OCI-LY1 (cell line): ENCODE data around the gene DNAL4.
A peak's percentile ranks its signal among the peaks of the same experiment; 100 is the strongest.

Experiments used
- H2AFZ ChIP-seq: fragments of 200-600 bp; sonication (generic), shearing (Covaris generic); 2 replicates; pipeline ENCODE4 v1.6.0; 2014; ENCODE audit warnings: antibody characterized with exemption, mild to moderate bottlenecking, low read length
- H3F3A ChIP-seq: fragments of 200-600 bp; sonication (generic), shearing (Covaris generic); 2 replicates; pipeline ENCODE4 v1.6.0; 2014; ENCODE audit warnings: mild to moderate bottlenecking, antibody characterized with exemption, low read length, moderate library complexity; ENCODE audit not compliant: insufficient read depth
- H3K27ac ChIP-seq: fragments of 200-600 bp; sonication (generic); 2 replicates; pipeline ENCODE4 v1.5.1; 2014; ENCODE audit warnings: low read length, mixed run types, mild to moderate bottlenecking, low read depth; ENCODE audit not compliant: poor library complexity, severe bottlenecking
- H3K27me3 ChIP-seq: fragments of 200-600 bp; sonication (generic); 2 replicates; pipeline ENCODE4 v1.6.0; 2014; ENCODE audit warnings: antibody characterized with exemption, mild to moderate bottlenecking, low read length, moderate library complexity; ENCODE audit not compliant: insufficient read depth
- H3K36me3 ChIP-seq: fragments of 200-600 bp; sonication (generic); 2 replicates; pipeline ENCODE4 v1.6.1; 2014; ENCODE audit warnings: mild to moderate bottlenecking, antibody characterized with exemption, low read length, moderate library complexity, mixed read lengths; ENCODE audit not compliant: insufficient read depth
- H3K4me1 ChIP-seq: fragments of 200-600 bp; sonication (generic); 2 replicates; pipeline ENCODE4 v1.5.1; 2014; ENCODE audit warnings: mild to moderate bottlenecking, low read length, moderate library complexity; ENCODE audit not compliant: insufficient read depth, severe bottlenecking
- H3K4me2 ChIP-seq: fragments of 200-600 bp; sonication (generic), shearing (Covaris generic); 2 replicates; pipeline ENCODE4 v1.6.1; 2014; ENCODE audit warnings: low read length
- H3K4me3 ChIP-seq: fragments of 200-600 bp; sonication (generic); 2 replicates; pipeline ENCODE4 v1.5.1; 2014; ENCODE audit warnings: low read length, low read depth, mild to moderate bottlenecking, mixed read lengths; ENCODE audit not compliant: poor library complexity, severe bottlenecking
- H3K79me2 ChIP-seq: fragments of 200-600 bp; shearing (Covaris generic); 2 replicates; pipeline ENCODE4 v1.6.1; 2016; ENCODE audit warnings: mixed run types, low read length, mixed read lengths; ENCODE audit not compliant: insufficient read depth
- H3K9ac ChIP-seq: fragments of 200-600 bp; sonication (generic), shearing (Covaris generic); 2 replicates; pipeline ENCODE4 v1.6.1; 2014; ENCODE audit warnings: mild to moderate bottlenecking, low read length, mixed read lengths
- H3K9me2 ChIP-seq: fragments of 200-600 bp; sonication (generic), shearing (Covaris generic); 2 replicates; pipeline ENCODE4 v1.6.1; 2014; ENCODE audit warnings: low read depth, mild to moderate bottlenecking, low read length, mixed read lengths
- H3K9me3 ChIP-seq: fragments of 200-600 bp; shearing (Covaris generic); 2 replicates; pipeline ENCODE4 v1.6.1; 2014; ENCODE audit warnings: low read length, mixed read lengths
- H4K20me1 ChIP-seq: fragments of 200-600 bp; sonication (generic), shearing (Covaris generic); 2 replicates; pipeline ENCODE4 v1.6.0; 2016; ENCODE audit warnings: mild to moderate bottlenecking, low read length; ENCODE audit not compliant: insufficient read depth
- EZH2 ChIP-seq: fragments of 200-600 bp; sonication (generic), shearing (Covaris generic); IDR thresholded peaks from 2 replicates; pipeline ENCODE4 v1.8.0; 2017; ENCODE audit warnings: borderline replicate concordance, mixed run types, mild to moderate bottlenecking, antibody characterized with exemption, low read length, moderate library complexity, mixed read lengths
- TF ChIP-seq, protein P1 (sequence below): fragments of 200-600 bp; sonication (generic), shearing (Covaris generic); IDR thresholded peaks from 2 replicates; pipeline ENCODE4 v1.5.1; 2017; ENCODE audit warnings: mild to moderate bottlenecking, antibody characterized with exemption, low read length, moderate library complexity, mixed read lengths

Gene DNAL4

DNA sequence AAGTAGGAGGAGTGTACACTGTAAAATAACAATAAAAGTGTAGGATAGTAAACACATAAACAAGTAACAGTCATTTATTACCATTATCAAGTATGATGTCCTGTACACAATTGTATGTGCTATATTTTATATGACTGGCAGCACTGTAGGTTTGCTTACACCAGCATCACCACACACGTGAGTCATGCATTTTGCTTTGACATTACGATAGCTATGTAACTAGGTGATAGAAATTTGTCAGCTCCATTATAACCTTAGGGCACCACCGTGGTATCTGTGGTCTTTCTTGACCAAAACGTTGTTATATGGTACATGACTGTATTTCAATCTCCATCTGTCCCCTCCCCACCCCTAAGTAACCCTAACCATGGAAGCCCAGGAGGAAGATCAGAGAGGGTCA lies 1.1 kb downstream of the DNAL4 start:
- Histone ChIP-seq H3K27ac (no peak overlapping the region), H3K9me3 (no peaks in the 10 kb centered on the region), H3K36me3 (no peaks in the 10 kb centered on the region), H3K27me3 (no peaks in the 10 kb centered on the region), H3K79me2 (no peaks in the 10 kb centered on the region), H3K4me1 (peaks cover 13% of the 10 kb centered on the region), H3K4me2 (peak overlapping the region; percentile 77; the same call in 1 of the 2 replicates), H3K4me3 (peak overlapping the region; percentile 68), H2AFZ (no peak overlapping the region), H3K9ac (no peak overlapping the region), H3F3A (no peaks in the 10 kb centered on the region), H3K9me2 (no peaks in the 10 kb centered on the region), H4K20me1 (no peaks in the 10 kb centered on the region)
- TF ChIP-seq, protein P1, sequence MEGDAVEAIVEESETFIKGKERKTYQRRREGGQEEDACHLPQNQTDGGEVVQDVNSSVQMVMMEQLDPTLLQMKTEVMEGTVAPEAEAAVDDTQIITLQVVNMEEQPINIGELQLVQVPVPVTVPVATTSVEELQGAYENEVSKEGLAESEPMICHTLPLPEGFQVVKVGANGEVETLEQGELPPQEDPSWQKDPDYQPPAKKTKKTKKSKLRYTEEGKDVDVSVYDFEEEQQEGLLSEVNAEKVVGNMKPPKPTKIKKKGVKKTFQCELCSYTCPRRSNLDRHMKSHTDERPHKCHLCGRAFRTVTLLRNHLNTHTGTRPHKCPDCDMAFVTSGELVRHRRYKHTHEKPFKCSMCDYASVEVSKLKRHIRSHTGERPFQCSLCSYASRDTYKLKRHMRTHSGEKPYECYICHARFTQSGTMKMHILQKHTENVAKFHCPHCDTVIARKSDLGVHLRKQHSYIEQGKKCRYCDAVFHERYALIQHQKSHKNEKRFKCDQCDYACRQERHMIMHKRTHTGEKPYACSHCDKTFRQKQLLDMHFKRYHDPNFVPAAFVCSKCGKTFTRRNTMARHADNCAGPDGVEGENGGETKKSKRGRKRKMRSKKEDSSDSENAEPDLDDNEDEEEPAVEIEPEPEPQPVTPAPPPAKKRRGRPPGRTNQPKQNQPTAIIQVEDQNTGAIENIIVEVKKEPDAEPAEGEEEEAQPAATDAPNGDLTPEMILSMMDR = no peak
- TF ChIP-seq EZH2 = no peak

DNA sequence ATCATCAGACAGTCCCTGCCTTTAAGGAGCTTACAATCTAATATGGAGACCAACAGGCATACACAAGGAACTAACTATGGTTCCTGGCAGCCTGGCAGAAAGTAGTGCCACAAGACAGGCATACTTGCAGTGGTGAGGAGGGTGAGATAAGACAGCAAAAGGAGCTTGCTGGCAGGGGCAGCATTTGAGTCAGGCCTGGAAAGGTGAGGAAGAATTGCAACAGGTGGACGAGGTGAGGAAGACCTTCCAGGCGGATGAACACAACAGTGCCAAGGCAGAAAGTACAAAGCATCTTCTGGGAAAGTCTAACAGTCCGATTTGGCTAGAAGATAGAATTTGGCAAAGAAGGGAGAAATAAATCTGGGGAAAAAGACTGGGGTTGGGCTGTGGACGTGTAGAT lies 4.3 kb downstream of the DNAL4 start:
- Histone ChIP-seq H2AFZ (no peak overlapping the region), H3K9me3 (no peaks in the 10 kb centered on the region), H3K79me2 (no peaks in the 10 kb centered on the region), H3K9ac (no peak overlapping the region), H3K27me3 (no peaks in the 10 kb centered on the region), H3K4me3 (no peak overlapping the region), H3K36me3 (no peaks in the 10 kb centered on the region), H3F3A (no peaks in the 10 kb centered on the region), H4K20me1 (no peaks in the 10 kb centered on the region), H3K9me2 (no peaks in the 10 kb centered on the region), H3K27ac (no peak overlapping the region), H3K4me1 (peaks cover 13% of the 10 kb centered on the region), H3K4me2 (no peak overlapping the region)
- no peak for TF ChIP-seq EZH2
- TF ChIP-seq, protein P1 = no peak

DNA sequence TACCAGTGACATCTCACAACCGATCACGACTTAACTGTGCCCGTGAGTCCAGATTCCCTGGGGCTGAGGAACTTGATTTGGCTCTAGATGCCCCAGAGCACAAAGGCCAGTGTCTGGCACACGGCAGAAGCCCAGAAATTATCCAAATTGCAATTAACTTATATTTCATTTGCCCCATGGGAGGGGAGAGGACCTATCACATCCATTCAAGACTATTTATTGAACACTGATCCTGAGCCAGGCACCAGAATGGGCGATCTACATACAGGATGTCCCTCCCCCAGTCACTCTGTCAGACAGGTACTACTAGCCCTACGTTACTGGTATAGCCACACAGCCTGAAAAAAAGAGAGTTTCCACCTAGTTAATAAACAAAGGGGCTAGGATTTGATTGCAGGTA lies 5.1 kb downstream of the DNAL4 start:
- H2AFZ ChIP-seq = no peak overlapping the region
- H3K4me3 ChIP-seq = no peak overlapping the region
- H3K36me3 ChIP-seq = no peaks in the 10 kb centered on the region
- no peak overlapping the region for H3K4me2 ChIP-seq
- peaks cover 7% of the 10 kb centered on the region for H3K4me1 ChIP-seq
- H3K9me2 ChIP-seq = no peaks in the 10 kb centered on the region
- no peaks in the 10 kb centered on the region for H3K9me3 ChIP-seq
- H3K9ac ChIP-seq = no peak overlapping the region
- H3F3A ChIP-seq = no peaks in the 10 kb centered on the region
- TF ChIP-seq, protein P1 = no peak
- no peak for TF ChIP-seq EZH2
- H3K27ac ChIP-seq = no peak overlapping the region
- H3K27me3 ChIP-seq = no peaks in the 10 kb centered on the region
- H4K20me1 ChIP-seq = no peaks in the 10 kb centered on the region
- H3K79me2 ChIP-seq = no peaks in the 10 kb centered on the region
